B cell (primary cell): ENCODE measurements around the gene ERI3.

Experiments used
- EZH2 ChIP-seq: IDR thresholded peaks from 2 replicates; pipeline ENCODE4 v1.6.1; 2012; ENCODE audit warnings: borderline replicate concordance, low read depth, mild to moderate bottlenecking, moderate library complexity, low read length; ENCODE audit not compliant: insufficient read depth, poor library complexity, severe bottlenecking
- TF ChIP-seq, protein P1 (sequence below): fragments of 200-600 bp; IDR thresholded peaks from one replicate; pipeline ENCODE4 v1.8.0; 2022; ENCODE audit warnings: antibody characterized with exemption, mild to moderate bottlenecking

DNA sequence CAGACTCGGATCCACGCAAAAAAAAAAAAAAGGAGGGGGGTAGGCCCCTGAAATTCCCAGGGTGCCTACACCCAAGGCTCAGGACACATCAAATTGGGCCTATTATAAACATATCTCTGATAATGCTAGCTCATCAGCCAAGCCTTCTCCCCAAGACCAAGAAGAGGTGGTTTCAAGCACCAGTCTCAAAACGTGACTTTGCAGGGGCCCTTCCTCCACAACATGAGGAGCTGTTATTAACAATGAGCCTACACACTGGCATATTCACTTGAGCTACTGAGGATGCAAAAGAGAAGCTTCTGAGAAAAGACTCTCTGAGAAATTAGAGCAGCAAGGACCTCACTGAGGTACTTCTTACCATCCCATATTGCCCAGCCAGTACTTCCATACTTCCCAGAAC, 32.7 kb downstream of the ERI3 start:
- TF ChIP-seq, protein P1, sequence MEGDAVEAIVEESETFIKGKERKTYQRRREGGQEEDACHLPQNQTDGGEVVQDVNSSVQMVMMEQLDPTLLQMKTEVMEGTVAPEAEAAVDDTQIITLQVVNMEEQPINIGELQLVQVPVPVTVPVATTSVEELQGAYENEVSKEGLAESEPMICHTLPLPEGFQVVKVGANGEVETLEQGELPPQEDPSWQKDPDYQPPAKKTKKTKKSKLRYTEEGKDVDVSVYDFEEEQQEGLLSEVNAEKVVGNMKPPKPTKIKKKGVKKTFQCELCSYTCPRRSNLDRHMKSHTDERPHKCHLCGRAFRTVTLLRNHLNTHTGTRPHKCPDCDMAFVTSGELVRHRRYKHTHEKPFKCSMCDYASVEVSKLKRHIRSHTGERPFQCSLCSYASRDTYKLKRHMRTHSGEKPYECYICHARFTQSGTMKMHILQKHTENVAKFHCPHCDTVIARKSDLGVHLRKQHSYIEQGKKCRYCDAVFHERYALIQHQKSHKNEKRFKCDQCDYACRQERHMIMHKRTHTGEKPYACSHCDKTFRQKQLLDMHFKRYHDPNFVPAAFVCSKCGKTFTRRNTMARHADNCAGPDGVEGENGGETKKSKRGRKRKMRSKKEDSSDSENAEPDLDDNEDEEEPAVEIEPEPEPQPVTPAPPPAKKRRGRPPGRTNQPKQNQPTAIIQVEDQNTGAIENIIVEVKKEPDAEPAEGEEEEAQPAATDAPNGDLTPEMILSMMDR: no peak
- TF ChIP-seq EZH2: no peak
